ENCODE data around the gene FGF5.

The FGF5 gene

DNA sequence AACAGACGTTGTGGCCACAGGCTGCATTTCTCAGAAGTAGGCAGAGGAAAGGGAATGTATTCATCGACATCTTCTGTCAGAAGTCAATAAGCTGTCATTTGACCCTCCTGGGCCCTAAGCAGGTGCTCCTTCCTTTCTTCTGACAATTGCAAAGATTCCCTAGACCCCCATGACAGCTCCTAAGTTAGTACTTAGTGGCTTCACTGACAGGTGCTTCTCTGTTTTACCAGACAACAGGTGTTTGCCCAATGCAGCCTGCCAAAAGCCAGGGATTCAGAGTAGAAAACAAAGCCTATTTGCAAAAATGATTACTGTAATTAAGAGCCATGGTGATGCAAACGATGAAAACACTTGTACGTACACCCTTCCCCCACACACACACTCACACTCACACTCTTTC lies 7.5 kb upstream of the FGF5 start:
- TF ChIP-seq, protein P1, sequence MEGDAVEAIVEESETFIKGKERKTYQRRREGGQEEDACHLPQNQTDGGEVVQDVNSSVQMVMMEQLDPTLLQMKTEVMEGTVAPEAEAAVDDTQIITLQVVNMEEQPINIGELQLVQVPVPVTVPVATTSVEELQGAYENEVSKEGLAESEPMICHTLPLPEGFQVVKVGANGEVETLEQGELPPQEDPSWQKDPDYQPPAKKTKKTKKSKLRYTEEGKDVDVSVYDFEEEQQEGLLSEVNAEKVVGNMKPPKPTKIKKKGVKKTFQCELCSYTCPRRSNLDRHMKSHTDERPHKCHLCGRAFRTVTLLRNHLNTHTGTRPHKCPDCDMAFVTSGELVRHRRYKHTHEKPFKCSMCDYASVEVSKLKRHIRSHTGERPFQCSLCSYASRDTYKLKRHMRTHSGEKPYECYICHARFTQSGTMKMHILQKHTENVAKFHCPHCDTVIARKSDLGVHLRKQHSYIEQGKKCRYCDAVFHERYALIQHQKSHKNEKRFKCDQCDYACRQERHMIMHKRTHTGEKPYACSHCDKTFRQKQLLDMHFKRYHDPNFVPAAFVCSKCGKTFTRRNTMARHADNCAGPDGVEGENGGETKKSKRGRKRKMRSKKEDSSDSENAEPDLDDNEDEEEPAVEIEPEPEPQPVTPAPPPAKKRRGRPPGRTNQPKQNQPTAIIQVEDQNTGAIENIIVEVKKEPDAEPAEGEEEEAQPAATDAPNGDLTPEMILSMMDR (conservative IDR thresholded peaks at IDR 0.05; ENCODE audit: low read depth): no peak
- CTCF ChIA-PET: interaction anchor here (0.7 kb wide), 1 partner anchor 51 kb away, joined by 4 read pairs; no protein-coding TSS in a partner anchor
- no peak for DNase-seq (ENCODE audit: low spot score)
- POLR2A ChIA-PET (ENCODE audit: low non-redundant PET): no interaction called here
- no peak overlapping the region for H3K27ac ChIP-seq

DNA sequence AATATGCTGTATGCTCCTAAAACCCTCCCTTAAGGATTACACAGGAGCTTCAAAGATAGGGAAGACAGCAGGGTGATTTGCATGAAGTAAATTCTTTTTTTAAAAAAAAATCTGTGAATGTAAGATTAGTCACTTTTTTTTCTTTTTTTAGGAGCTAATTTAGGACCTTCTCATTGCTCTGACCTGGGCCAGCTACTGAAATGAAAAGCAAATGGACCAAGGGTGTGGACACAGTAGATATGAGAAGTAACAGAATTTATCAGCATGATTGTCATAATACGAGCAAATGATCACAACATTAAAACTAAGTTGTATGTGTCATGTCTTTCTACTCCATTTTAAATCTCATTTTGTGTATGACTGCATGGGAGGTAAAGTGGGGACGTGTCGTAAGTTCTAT lies 6.6 kb upstream of the FGF5 start:
- H3K27ac ChIP-seq: no peak overlapping the region
- TF ChIP-seq, protein P1 (conservative IDR thresholded peaks at IDR 0.05; ENCODE audit: low read depth): no peak
- POLR2A ChIA-PET (ENCODE audit: low non-redundant PET): no interaction called here
- CTCF ChIA-PET: interaction anchor here (0.6 kb wide), 1 partner anchor 65 kb away, joined by 3 read pairs; no protein-coding TSS in a partner anchor
- no peak for DNase-seq (ENCODE audit: low spot score)

DNA sequence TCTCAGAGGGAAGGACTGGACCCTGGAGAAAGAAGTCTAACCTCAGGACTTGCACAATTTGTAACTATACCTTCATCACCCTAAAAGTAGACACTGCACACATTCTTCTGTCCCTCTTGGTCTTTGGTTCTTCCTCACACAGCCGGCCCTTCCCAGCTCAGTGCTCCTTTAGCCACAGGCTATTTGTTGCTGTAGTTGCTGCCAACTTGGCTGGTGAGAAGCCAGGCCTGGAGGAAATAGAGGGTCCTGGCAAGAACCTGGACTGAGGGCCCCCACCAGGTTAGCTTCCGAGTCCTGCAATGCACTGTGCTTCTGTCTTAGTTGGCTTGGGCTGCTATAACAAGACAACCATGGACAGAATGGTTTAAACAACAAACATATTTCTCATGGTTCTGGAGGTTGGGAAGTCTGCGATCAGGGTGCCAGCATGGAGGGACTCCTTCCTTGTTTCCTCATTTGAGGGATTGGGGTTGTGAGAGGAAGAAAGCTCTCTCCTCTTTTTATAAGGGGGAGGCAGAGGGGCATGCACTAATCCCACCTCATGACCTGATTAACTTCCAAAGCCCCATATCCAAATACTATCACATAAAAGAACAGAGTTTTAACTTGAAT lies 4.4 kb upstream of the FGF5 start:
- POLR2A ChIA-PET (ENCODE audit: low non-redundant PET): no interaction called here
- no peak for DNase-seq (ENCODE audit: low spot score)
- no peak overlapping the region for H3K27ac ChIP-seq
- TF ChIP-seq, protein P1 (conservative IDR thresholded peaks at IDR 0.05; ENCODE audit: low read depth): no peak
- CTCF ChIA-PET: no interaction called here

DNA sequence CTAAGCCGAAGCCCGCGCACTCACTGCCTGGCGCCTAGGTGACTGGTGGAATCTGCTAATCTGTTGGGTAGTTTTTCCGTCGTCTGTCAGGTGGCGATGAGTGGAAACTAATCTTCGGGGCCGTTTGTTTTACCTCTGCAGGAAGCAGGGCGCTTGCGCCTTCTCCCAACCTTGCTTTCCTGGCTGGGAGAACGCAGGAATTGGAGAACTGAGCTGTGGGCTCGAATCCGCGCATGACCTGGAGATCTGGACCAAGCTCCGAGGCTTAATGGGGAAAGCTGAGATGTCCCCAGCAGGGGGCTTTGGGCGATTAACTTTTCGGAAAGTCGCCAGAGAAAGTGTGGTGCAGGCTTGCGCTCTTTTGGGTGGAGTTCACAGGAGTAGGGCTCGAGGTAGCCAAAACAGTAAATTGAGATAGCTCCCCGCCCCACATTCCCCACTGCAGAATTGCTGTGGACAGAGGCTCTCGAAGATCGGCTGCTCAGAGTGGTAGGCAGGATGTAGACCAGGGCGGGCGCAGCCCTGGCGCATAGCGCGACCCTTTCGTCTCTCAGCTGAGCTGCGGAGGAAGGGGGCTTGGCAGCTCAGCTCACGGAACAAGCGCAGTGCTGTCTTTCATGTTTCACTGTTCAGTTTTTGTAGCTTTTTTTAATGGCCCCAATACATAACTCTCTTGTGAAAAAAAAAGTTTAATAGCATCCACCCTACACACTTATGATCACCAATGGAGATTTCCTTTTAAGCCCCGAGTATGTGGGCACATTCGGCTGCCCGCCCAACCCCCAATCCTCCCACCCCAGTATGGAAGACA lies 2.7 kb upstream of the FGF5 start:
- no peak overlapping the region for H3K27ac ChIP-seq
- TF ChIP-seq, protein P1 (conservative IDR thresholded peaks at IDR 0.05; ENCODE audit: low read depth): no peak
- ChIA-PET POLR2A (ENCODE audit: low non-redundant PET) (no interaction called here), CTCF (no interaction called here)
- no peak for DNase-seq (ENCODE audit: low spot score)

DNA sequence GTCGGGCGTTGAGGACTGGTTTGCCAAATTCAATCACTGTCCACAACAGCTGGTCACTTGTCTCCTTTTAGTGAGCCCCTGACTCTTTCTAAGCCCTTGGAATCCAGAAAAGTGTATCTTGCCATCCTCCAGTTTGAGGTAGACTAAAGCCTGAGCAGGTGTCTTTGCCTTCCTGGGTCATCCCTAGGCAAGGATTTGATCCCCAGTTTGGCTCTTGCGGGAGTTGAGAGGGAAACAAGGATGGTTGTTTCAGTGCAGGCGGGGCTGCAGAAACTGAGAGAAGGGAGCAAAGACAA lies 2.2 kb upstream of the FGF5 start:
- ChIA-PET POLR2A (ENCODE audit: low non-redundant PET) (no interaction called here), CTCF (no interaction called here)
- no peak for DNase-seq (ENCODE audit: low spot score)
- H3K27ac ChIP-seq: no peak overlapping the region
- TF ChIP-seq, protein P1 (conservative IDR thresholded peaks at IDR 0.05; ENCODE audit: low read depth): no peak

DNA sequence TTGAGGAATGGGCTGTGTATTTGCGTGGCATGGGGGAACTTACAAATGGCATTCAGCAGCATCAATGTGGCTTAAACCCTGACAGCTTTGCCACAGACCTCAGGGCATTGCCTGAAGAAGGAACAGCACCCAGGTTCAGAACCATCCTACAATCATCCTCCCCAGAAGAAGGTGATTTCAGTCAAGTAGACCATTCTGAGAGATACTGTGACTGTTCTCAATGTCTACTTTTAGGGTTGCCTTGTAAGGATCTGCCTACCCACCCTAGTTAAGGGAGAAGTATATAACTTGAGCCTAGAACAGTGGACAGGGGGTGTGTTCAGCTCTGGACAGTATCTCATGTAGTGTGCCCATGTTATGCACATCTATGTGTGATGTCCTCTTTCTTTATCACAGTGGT lies 1.6 kb upstream of the FGF5 start:
- ChIA-PET CTCF (interaction anchor here (0.5 to 0.8 kb wide), 3 partner anchors 43 to 1292 kb away, joined by 3 read pairs; no protein-coding TSS in a partner anchor), POLR2A (ENCODE audit: low non-redundant PET) (no interaction called here)
- no peak for DNase-seq (ENCODE audit: low spot score)
- TF ChIP-seq, protein P1 (conservative IDR thresholded peaks at IDR 0.05; ENCODE audit: low read depth): no peak
- no peak overlapping the region for H3K27ac ChIP-seq

Data from RWPE1 (cell line).